ENCODE results near the gene TSC22D4. TPM values are rescaled to one million over a fixed set of nuclear protein-coding genes. Genes with fewer than 3 reads are reported as not detected.

TSC22D4 gene
- total RNA-seq, 1 donor from 2014 or later = 51.8 TPM

GRCh38 chr7:100485471-100485876 is 6.5 kb upstream of the TSC22D4 start:
- H3K36me3 ChIP-seq = no peaks in the 10 kb centered on the region

DNA sequence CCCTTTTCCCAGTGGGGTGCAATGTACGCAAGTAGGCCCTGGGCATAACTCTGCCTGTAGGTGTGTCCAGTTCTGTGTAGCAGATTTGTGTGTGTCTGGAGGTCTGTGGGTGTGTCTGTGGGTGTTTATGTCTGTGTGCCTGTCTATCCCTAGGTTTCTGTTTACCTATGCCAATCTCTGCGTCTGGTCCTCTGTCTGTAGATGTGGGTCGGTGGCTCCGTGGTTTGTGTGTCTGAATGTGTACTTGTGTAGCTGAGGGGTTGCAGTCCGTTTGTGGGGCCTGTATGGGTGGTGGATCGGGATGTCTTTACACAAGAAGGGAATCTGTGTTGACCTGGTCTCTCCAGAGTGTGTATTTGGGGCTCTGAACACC is 5.6 kb upstream of the TSC22D4 start:
- Histone ChIP-seq H3K27ac (no peak overlapping the region), H3K36me3 (no peaks in the 10 kb centered on the region), H3K27me3 (no peaks in the 10 kb centered on the region), H3K4me3 (no peak overlapping the region), H3K4me1 (peaks cover 9% of the 10 kb centered on the region), H3K9me3 (no peaks in the 10 kb centered on the region)
- DNase-seq = no peak
- intact Hi-C loops (cut with DNase I) = no loop called here
- TF ChIP-seq, protein P1, sequence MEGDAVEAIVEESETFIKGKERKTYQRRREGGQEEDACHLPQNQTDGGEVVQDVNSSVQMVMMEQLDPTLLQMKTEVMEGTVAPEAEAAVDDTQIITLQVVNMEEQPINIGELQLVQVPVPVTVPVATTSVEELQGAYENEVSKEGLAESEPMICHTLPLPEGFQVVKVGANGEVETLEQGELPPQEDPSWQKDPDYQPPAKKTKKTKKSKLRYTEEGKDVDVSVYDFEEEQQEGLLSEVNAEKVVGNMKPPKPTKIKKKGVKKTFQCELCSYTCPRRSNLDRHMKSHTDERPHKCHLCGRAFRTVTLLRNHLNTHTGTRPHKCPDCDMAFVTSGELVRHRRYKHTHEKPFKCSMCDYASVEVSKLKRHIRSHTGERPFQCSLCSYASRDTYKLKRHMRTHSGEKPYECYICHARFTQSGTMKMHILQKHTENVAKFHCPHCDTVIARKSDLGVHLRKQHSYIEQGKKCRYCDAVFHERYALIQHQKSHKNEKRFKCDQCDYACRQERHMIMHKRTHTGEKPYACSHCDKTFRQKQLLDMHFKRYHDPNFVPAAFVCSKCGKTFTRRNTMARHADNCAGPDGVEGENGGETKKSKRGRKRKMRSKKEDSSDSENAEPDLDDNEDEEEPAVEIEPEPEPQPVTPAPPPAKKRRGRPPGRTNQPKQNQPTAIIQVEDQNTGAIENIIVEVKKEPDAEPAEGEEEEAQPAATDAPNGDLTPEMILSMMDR (IDR thresholded peaks at IDR 0.05) = no peak
- no peak for ATAC-seq

More at GRCh38 chr7:100485471-100485876, 6.5 kb upstream of the TSC22D4 start:
- DNase-seq (no peak), ATAC-seq (no peak)
- TF ChIP-seq, protein P1 (IDR thresholded peaks at IDR 0.05) = no peak
- Histone ChIP-seq H3K4me1 (peaks cover 6% of the 10 kb centered on the region), H3K27me3 (no peaks in the 10 kb centered on the region), H3K27ac (no peak overlapping the region), H3K4me3 (no peak overlapping the region), H3K9me3 (no peaks in the 10 kb centered on the region)
- intact Hi-C loops (cut with DNase I) = no loop called here

GRCh38 chr7:100483722-100484672 is 5.0 kb upstream of the TSC22D4 start, which contains the start of gene NYAP1:
Gene NYAP1 (plus strand): TSS chr7:100483927. CDS start chr7:100485312, 1,385 bp downstream.
- no peak for DNase-seq

DNA sequence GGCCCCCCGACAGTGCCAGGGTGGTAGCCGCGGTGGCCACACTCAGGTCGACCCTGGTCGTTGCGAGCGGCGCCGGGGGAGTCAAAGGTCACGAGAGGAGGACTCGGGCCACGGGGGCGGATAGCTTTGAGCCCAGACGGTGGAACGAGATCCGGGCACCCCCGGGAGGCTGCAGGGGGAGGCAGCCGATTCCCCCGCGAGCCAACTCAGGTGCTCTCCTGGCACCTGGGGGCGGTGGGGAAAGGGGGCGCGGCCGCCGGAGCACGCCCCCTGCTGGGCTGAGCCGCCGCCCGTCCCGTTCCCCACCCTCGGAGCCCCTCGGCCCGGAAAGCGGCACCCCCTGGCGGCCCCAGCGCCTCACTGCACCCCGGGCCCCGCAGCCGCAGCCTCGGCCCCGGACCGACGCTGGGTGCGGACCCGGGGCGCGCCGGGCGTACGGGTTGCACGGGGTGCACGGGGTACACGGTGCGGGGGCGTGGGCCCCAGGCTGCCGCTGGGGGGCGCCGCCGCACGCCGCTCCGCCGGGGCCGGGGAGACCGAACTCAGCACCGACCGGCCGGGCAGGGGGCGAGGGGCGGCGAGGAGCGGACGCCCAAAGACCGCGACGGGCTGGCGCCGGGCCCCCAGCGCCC is 4.2 kb upstream of the TSC22D4 start:
- H3K27me3 ChIP-seq = no peaks in the 10 kb centered on the region
- peak overlapping the region; percentile 50 for H3K4me3 ChIP-seq
- intact Hi-C loops (cut with DNase I) = no loop called here
- TF ChIP-seq, protein P1 (IDR thresholded peaks at IDR 0.05) = peak; percentile 84
- peaks cover 13% of the 10 kb centered on the region for H3K4me1 ChIP-seq
- peak; percentile 88 for DNase-seq
- ATAC-seq = peak; percentile 83
- H3K36me3 ChIP-seq = no peaks in the 10 kb centered on the region
- H3K9me3 ChIP-seq = no peaks in the 10 kb centered on the region
- H3K27ac ChIP-seq = no peak overlapping the region

More at GRCh38 chr7:100483722-100484672, 5.0 kb upstream of the TSC22D4 start, which contains the start of gene NYAP1:
- Histone ChIP-seq H3K27me3 (no peaks in the 10 kb centered on the region), H3K9me3 (no peaks in the 10 kb centered on the region), H3K4me3 (peak within 1 kb of the TSS; percentile 50), H3K4me1 (peaks cover 13% of the 10 kb centered on the region), H3K27ac (no peak within 1 kb of the TSS), H3K36me3 (no peaks in the 10 kb centered on the region)
- TF ChIP-seq, protein P1 (IDR thresholded peaks at IDR 0.05) = no peak
- intact Hi-C loops (cut with DNase I) = no loop called here
- peak; percentile 45 for ATAC-seq

GRCh38 chr7:100482728-100483089 is 3.7 kb upstream of the TSC22D4 start:
- no peak for ATAC-seq
- no peaks in the 10 kb centered on the region for H3K36me3 ChIP-seq
- H3K4me3 ChIP-seq = peak overlapping the region; percentile 50
- TF ChIP-seq, protein P1 (IDR thresholded peaks at IDR 0.05) = no peak
- H3K27ac ChIP-seq = no peak overlapping the region
- peaks cover 13% of the 10 kb centered on the region for H3K4me1 ChIP-seq
- intact Hi-C loops (cut with DNase I) = no loop called here
- H3K27me3 ChIP-seq = no peaks in the 10 kb centered on the region
- no peak for DNase-seq
- no peaks in the 10 kb centered on the region for H3K9me3 ChIP-seq
